ENCODE results near the gene PDE4D. TPM values are rescaled to one million over a fixed set of nuclear protein-coding genes. Genes with fewer than 3 reads are reported as not detected.

Gene PDE4D
- polyA plus RNA-seq (ENCODE audit: insufficient read length): 40.8 TPM

GRCh38 chr5:59893429-59894227 lies at the start of gene PDE4D:
PDE4D (minus strand) TSS chr5:59893726.
- peak; percentile 67 for DNase-seq

- DNase-seq: no peak
Measured at GRCh38 chr5:59937633-59938032, 44.1 kb upstream of the PDE4D start.

GRCh38 chr5:59923465-59923864 lies 29.9 kb upstream of the PDE4D start:
- no peak for DNase-seq

GRCh38 chr5:59922220-59922619 lies 28.7 kb upstream of the PDE4D start:
- DNase-seq: no peak

- DNase-seq: no peak
Measured at GRCh38 chr5:59921816-59922215, 28.3 kb upstream of the PDE4D start.

GRCh38 chr5:59919484-59919883 lies 26.0 kb upstream of the PDE4D start:
- no peak for DNase-seq

- no peak for DNase-seq
Measured at GRCh38 chr5:59917121-59917520, 23.6 kb upstream of the PDE4D start.

GRCh38 chr5:59905188-59905587 lies 11.7 kb upstream of the PDE4D start:
- no peak for DNase-seq

- no peak for DNase-seq
Measured at GRCh38 chr5:59897075-59897474, 3.5 kb upstream of the PDE4D start.

- DNase-seq: no peak
Measured at GRCh38 chr5:59891962-59892643, 1.4 kb downstream of the PDE4D start.

GRCh38 chr5:59887274-59887673 lies 6.3 kb downstream of the PDE4D start:
- DNase-seq: no peak

- no peak for DNase-seq
Measured at GRCh38 chr5:59874675-59875074, 18.9 kb downstream of the PDE4D start.

GRCh38 chr5:59873113-59873512 lies 20.4 kb downstream of the PDE4D start:
- DNase-seq: no peak

- DNase-seq: no peak
Measured at GRCh38 chr5:59866661-59867060, 26.9 kb downstream of the PDE4D start.

- DNase-seq: no peak
Measured at GRCh38 chr5:59864718-59865117, 28.8 kb downstream of the PDE4D start.

- no peak for DNase-seq
Measured at GRCh38 chr5:59863777-59864176, 29.7 kb downstream of the PDE4D start.

- DNase-seq: no peak
Measured at GRCh38 chr5:59856358-59856757, 37.2 kb downstream of the PDE4D start.

- no peak for DNase-seq
Measured at GRCh38 chr5:59850766-59851165, 42.8 kb downstream of the PDE4D start.

GRCh38 chr5:59847586-59847985 lies 45.9 kb downstream of the PDE4D start:
- DNase-seq: no peak

- DNase-seq: no peak
Measured at GRCh38 chr5:59845730-59846129, 47.8 kb downstream of the PDE4D start.

- no peak for DNase-seq
Measured at GRCh38 chr5:59843511-59844213, 49.9 kb downstream of the PDE4D start.

GRCh38 chr5:59842999-59843398 lies 50.5 kb downstream of the PDE4D start:
- DNase-seq: no peak

GRCh38 chr5:59840200-59840601 lies 53.3 kb downstream of the PDE4D start:
- no peak for DNase-seq

GRCh38 chr5:59838989-59839388 lies 54.5 kb downstream of the PDE4D start:
- DNase-seq: no peak

Measured in hindlimb muscle (tissue), 1 donor.